H9 (cell line): Measurements from ENCODE around the gene ARFGAP2. TPM values are rescaled to one million over a fixed set of nuclear protein-coding genes. Genes with fewer than 3 reads are reported as not detected.

Experiments used
- DNase-seq: peaks from one replicate; pipeline ENCODE4 v3.0.0-alpha.2; 2017
- H2AFZ ChIP-seq: one replicate; pipeline ENCODE4 v1.6.1; 2013; ENCODE audit warnings: mild to moderate bottlenecking, low read length, control low read depth, moderate library complexity
- H2AK5ac ChIP-seq: 2 replicates; pipeline ENCODE4 v1.6.1; 2013; ENCODE audit warnings: low read length, control low read depth, mixed read lengths; ENCODE audit not compliant: insufficient read length
- H2BK120ac ChIP-seq: one replicate; pipeline ENCODE4 v1.6.1; 2013; ENCODE audit warnings: low read depth, mild to moderate bottlenecking, low read length, control low read depth, inconsistent platforms; ENCODE audit not compliant: poor library complexity, severe bottlenecking
- H2BK12ac ChIP-seq: 2 replicates; pipeline ENCODE4 v1.6.1; 2013; ENCODE audit warnings: low read length, control low read depth, mixed read lengths, low read depth; ENCODE audit not compliant: insufficient read length
- H2BK15ac ChIP-seq: 2 replicates; pipeline ENCODE4 v1.6.1; 2013; ENCODE audit warnings: low read depth, low read length, control low read depth
- H2BK20ac ChIP-seq: one replicate; pipeline ENCODE4 v1.6.1; 2013; ENCODE audit warnings: low read depth, mild to moderate bottlenecking, low read length, control low read depth, inconsistent platforms; ENCODE audit not compliant: poor library complexity, severe bottlenecking
- H2BK5ac ChIP-seq: 2 replicates; pipeline ENCODE4 v1.6.1; 2013; ENCODE audit warnings: low read length, control low read depth, mixed read lengths; ENCODE audit not compliant: insufficient read length
- H3K14ac ChIP-seq: 2 replicates; pipeline ENCODE4 v1.6.1; 2013; ENCODE audit warnings: low read length, control low read depth; ENCODE audit not compliant: insufficient read depth
- H3K18ac ChIP-seq: 2 replicates; pipeline ENCODE4 v1.6.1; 2013; ENCODE audit warnings: low read depth, mild to moderate bottlenecking, mixed read lengths, low read length, control low read depth; ENCODE audit not compliant: insufficient read length
- H3K23ac ChIP-seq: 2 replicates; pipeline ENCODE4 v1.6.1; 2013; ENCODE audit warnings: low read length, control low read depth, mixed read lengths, low read depth; ENCODE audit not compliant: insufficient read length
- H3K23me2 ChIP-seq: 2 replicates; pipeline ENCODE4 v1.6.1; 2013; ENCODE audit warnings: low read depth, mild to moderate bottlenecking, mixed read lengths, low read length, control low read depth; ENCODE audit not compliant: insufficient read length, poor library complexity, severe bottlenecking
- H3K27ac ChIP-seq: 2 replicates; pipeline ENCODE4 v1.5.1; 2013; ENCODE audit warnings: low read length, control low read depth, mixed read lengths, low read depth; ENCODE audit not compliant: insufficient read length
- H3K27me3 ChIP-seq: 2 replicates; pipeline ENCODE4 v1.6.1; 2013; ENCODE audit warnings: low read length, control low read depth, inconsistent platforms; ENCODE audit not compliant: insufficient read depth
- H3K4ac ChIP-seq: 2 replicates; pipeline ENCODE4 v1.6.1; 2013; ENCODE audit warnings: low read depth, mild to moderate bottlenecking, control low read depth, inconsistent platforms, low read length, moderate library complexity
- H3K4me1 ChIP-seq: 2 replicates; pipeline ENCODE4 v1.6.1; 2013; ENCODE audit warnings: low read length, control low read depth, inconsistent platforms; ENCODE audit not compliant: insufficient read depth
- H3K4me2 ChIP-seq: 2 replicates; pipeline ENCODE4 v1.6.1; 2013; ENCODE audit warnings: low read length, control low read depth, mixed read lengths; ENCODE audit not compliant: insufficient read length, insufficient read depth
- H3K56ac ChIP-seq: 2 replicates; pipeline ENCODE4 v1.6.1; 2013; ENCODE audit warnings: low read depth, mild to moderate bottlenecking, mixed read lengths, low read length, control low read depth; ENCODE audit not compliant: insufficient read length
- H3K79me1 ChIP-seq: 2 replicates; pipeline ENCODE4 v1.6.1; 2013; ENCODE audit warnings: low read depth, mild to moderate bottlenecking, moderate library complexity, low read length, control low read depth, inconsistent platforms; ENCODE audit not compliant: insufficient read depth, poor library complexity, severe bottlenecking
- H3K79me2 ChIP-seq: 2 replicates; pipeline ENCODE4 v1.6.1; 2013; ENCODE audit warnings: low read length, control low read depth, inconsistent platforms; ENCODE audit not compliant: insufficient read depth
- H3K9ac ChIP-seq: 2 replicates; pipeline ENCODE4 v1.6.1; 2013; ENCODE audit warnings: low read length, control low read depth, mixed read lengths; ENCODE audit not compliant: insufficient read length; ENCODE audit errors: extremely low read depth
- H3K9me3 ChIP-seq: one replicate; pipeline ENCODE4 v1.6.1; 2013; ENCODE audit warnings: low read depth, low read length, inconsistent platforms; ENCODE audit not compliant: control insufficient read depth
- H3T11ph ChIP-seq: one replicate; pipeline ENCODE4 v1.6.1; 2013; ENCODE audit warnings: mild to moderate bottlenecking, low read length, control low read depth, inconsistent platforms
- H4K20me1 ChIP-seq: one replicate; pipeline ENCODE4 v1.6.1; 2013; ENCODE audit not compliant: control insufficient read depth, insufficient read length, insufficient read depth
- H4K5ac ChIP-seq: 2 replicates; pipeline ENCODE4 v1.6.1; 2013; ENCODE audit warnings: low read depth, mild to moderate bottlenecking, mixed read lengths, low read length, control low read depth; ENCODE audit not compliant: insufficient read length
- H4K8ac ChIP-seq: replicated peaks from 2 replicates; pipeline ENCODE4 v1.6.1; 2013; ENCODE audit warnings: low read length, control low read depth, mixed read lengths, low read depth; ENCODE audit not compliant: insufficient read length
- H4K91ac ChIP-seq: 2 replicates; pipeline ENCODE4 v1.6.1; 2013; ENCODE audit warnings: low read depth, mild to moderate bottlenecking, moderate library complexity, mixed read lengths, low read length, control low read depth; ENCODE audit not compliant: insufficient read length
- H3K27ac Mint-ChIP-seq, 3 experiments: 2 replicates in 2 of 3; 3 replicates in 1 of 3; pipeline ENCODE4 v1.8.0; 2020 to 2021; ENCODE audit warnings: mixed read lengths in 3 of 3, mild to moderate bottlenecking in 1 of 3, moderate library complexity in 1 of 3
- H3K27me3 Mint-ChIP-seq: 2 replicates; pipeline ENCODE4 v1.8.0; 2021; ENCODE audit warnings: low read depth, mild to moderate bottlenecking, moderate library complexity, mixed read lengths
- H3K36me3 Mint-ChIP-seq, 3 experiments: 2 replicates in 2 of 3; 3 replicates in 1 of 3; pipeline ENCODE4 v1.8.0; 2020 to 2021; ENCODE audit warnings: low read depth in 3 of 3, mixed read lengths in 3 of 3; ENCODE audit not compliant: insufficient read depth in 1 of 3
- H3K4me1 Mint-ChIP-seq, 2 experiments: 2 replicates each; pipeline ENCODE4 v1.8.0; 2020; ENCODE audit warnings: mixed read lengths in 2 of 2
- H3K4me3 Mint-ChIP-seq, 2 experiments: 2 replicates in 1 of 2; 3 replicates in 1 of 2; pipeline ENCODE4 v1.8.0; 2020 to 2021; ENCODE audit warnings: mild to moderate bottlenecking in 2 of 2, mixed read lengths in 2 of 2, moderate library complexity in 1 of 2
- H3K9me3 Mint-ChIP-seq, 2 experiments: 2 replicates in 1 of 2; 3 replicates in 1 of 2; pipeline ENCODE4 v1.8.0; 2020; ENCODE audit warnings: mild to moderate bottlenecking in 2 of 2, mixed read lengths in 2 of 2, moderate library complexity in 1 of 2
- WGBS: extraction: QIAGEN DNeasy Blood & Tissue Kit; methylation state at CpG from one replicate; pipeline ENCODE4 v1.1.7; 2013; ENCODE audit warnings: missing lambda C conversion rate, low lambda C conversion rate, mixed read lengths; ENCODE audit not compliant: insufficient read length; ENCODE audit errors: extremely low coverage; 5-methylcytosine and 5-hydroxymethylcytosine counted together
- total RNA-seq: library from RNA; stranded (reverse); gene quantifications from 2 replicates; pipeline ENCODE4 v1.2.1, GENCODE V29; 2021
- TF ChIP-seq, protein P1 (sequence below): fragments of 200-600 bp; sonication (generic); conservative IDR thresholded peaks from 3 replicates; pipeline ENCODE4 v1.8.0; 2021; ENCODE audit warnings: antibody characterized with exemption, mild to moderate bottlenecking

The ARFGAP2 gene
- total RNA-seq, 1 experiment from 2014 or later: 72.3 TPM

DNA sequence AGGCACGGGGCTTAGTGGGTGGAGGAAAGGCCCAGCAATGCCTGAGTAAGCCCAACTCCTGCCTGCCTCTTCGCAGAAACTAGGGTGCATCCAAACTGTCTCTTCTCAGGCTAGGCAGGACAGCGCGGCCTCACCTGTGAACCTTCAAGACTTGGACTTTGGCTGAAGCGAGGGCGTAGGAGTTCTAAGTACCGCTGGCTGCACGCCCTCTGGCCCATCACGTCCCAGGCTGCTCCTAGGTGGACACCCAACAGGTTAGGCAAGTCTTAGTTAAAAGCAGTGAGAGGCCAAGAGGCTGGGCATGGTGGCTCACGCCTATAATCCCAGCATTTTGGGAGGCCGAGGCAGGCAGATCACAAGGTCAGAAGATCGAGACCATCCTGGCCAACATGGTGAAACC is 36.3 kb upstream of the ARFGAP2 start:
- Histone ChIP-seq H3K4ac (no peak overlapping the region), H3K14ac (no peak overlapping the region), H4K20me1 (no peaks in the 10 kb centered on the region), H2BK12ac (no peak overlapping the region), H2AK5ac (no peak overlapping the region), H3K9me3 (no peaks in the 10 kb centered on the region), H3K4me1 (no peaks in the 10 kb centered on the region; the same call in 1 of the 2 replicates), H2BK120ac (no peak overlapping the region), H3K79me1 (no peaks in the 10 kb centered on the region), H3K18ac (no peak overlapping the region), H2AFZ (no peak overlapping the region), H3K79me2 (peaks cover 2% of the 10 kb centered on the region; the same call in 1 of the 2 replicates), H3K27ac (no peak overlapping the region), H2BK15ac (no peak overlapping the region), H4K8ac (no peak overlapping the region), H3K27me3 (no peaks in the 10 kb centered on the region), H2BK5ac (no peak overlapping the region), H2BK20ac (no peak overlapping the region), H3K56ac (no peak overlapping the region), H4K91ac (no peak overlapping the region), H3K9ac (no peak overlapping the region), H3K23ac (no peak overlapping the region), H3T11ph (no peak overlapping the region), H3K23me2 (peaks cover 20% of the 10 kb centered on the region), H4K5ac (no peak overlapping the region), H3K4me2 (no peak overlapping the region)
- no peak for DNase-seq
- Mint-ChIP-seq H3K27ac (no peak overlapping the region), H3K27me3 (no peaks in the 10 kb centered on the region), H3K36me3 (peaks cover 0 to 10% (median 3%) of the 10 kb centered on the region in 3 experiments; a peak in 5 of 7 replicates), H3K4me1 (peaks cover 21 to 22% of the 10 kb centered on the region in 2 experiments), H3K9me3 (no peaks in the 10 kb centered on the region), H3K4me3 (no peak overlapping the region)
- TF ChIP-seq, protein P1, sequence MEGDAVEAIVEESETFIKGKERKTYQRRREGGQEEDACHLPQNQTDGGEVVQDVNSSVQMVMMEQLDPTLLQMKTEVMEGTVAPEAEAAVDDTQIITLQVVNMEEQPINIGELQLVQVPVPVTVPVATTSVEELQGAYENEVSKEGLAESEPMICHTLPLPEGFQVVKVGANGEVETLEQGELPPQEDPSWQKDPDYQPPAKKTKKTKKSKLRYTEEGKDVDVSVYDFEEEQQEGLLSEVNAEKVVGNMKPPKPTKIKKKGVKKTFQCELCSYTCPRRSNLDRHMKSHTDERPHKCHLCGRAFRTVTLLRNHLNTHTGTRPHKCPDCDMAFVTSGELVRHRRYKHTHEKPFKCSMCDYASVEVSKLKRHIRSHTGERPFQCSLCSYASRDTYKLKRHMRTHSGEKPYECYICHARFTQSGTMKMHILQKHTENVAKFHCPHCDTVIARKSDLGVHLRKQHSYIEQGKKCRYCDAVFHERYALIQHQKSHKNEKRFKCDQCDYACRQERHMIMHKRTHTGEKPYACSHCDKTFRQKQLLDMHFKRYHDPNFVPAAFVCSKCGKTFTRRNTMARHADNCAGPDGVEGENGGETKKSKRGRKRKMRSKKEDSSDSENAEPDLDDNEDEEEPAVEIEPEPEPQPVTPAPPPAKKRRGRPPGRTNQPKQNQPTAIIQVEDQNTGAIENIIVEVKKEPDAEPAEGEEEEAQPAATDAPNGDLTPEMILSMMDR: no peak
- WGBS: no CpG with 5 or more reads among the region's 12 CpGs
